Measurements from ENCODE around the gene PDK1.

Gene PDK1

DNA sequence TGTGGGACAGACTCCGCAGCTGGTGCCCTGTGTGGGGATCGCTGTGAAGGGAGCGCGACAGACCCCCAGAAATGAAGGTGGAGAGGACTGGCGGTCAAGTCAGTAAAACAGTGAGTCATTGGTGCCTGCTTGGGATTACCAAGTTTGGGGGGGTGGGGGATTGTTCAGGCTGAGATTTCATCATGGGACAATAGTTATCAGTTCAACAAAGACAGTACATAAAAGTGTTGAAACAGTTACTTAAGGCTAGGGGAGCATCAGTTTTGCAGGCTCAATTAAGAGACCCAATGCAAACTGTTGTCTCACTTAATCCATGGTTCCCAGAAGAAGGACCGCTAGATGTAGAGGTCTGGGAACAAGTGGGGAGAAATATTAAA lies 42.4 kb upstream of the PDK1 start:
- TF ChIP-seq, protein P1, sequence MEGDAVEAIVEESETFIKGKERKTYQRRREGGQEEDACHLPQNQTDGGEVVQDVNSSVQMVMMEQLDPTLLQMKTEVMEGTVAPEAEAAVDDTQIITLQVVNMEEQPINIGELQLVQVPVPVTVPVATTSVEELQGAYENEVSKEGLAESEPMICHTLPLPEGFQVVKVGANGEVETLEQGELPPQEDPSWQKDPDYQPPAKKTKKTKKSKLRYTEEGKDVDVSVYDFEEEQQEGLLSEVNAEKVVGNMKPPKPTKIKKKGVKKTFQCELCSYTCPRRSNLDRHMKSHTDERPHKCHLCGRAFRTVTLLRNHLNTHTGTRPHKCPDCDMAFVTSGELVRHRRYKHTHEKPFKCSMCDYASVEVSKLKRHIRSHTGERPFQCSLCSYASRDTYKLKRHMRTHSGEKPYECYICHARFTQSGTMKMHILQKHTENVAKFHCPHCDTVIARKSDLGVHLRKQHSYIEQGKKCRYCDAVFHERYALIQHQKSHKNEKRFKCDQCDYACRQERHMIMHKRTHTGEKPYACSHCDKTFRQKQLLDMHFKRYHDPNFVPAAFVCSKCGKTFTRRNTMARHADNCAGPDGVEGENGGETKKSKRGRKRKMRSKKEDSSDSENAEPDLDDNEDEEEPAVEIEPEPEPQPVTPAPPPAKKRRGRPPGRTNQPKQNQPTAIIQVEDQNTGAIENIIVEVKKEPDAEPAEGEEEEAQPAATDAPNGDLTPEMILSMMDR (IDR thresholded peaks at IDR 0.05; ENCODE audit: insufficient read depth, low read length, poor library complexity, severe bottlenecking) = no peak
- no peak for DNase-seq (ENCODE audit: extremely low read depth, insufficient read length)
- Histone ChIP-seq H3K36me3 (ENCODE audit: control insufficient read depth, insufficient read depth, low read length) (no peaks in the 10 kb centered on the region), H3K4me3 (replicated peaks; ENCODE audit: low read depth, low read length) (no peak overlapping the region), H3K27me3 (replicated peaks; ENCODE audit: control insufficient read depth, insufficient read depth, low read length) (no peaks in the 10 kb centered on the region)

DNA sequence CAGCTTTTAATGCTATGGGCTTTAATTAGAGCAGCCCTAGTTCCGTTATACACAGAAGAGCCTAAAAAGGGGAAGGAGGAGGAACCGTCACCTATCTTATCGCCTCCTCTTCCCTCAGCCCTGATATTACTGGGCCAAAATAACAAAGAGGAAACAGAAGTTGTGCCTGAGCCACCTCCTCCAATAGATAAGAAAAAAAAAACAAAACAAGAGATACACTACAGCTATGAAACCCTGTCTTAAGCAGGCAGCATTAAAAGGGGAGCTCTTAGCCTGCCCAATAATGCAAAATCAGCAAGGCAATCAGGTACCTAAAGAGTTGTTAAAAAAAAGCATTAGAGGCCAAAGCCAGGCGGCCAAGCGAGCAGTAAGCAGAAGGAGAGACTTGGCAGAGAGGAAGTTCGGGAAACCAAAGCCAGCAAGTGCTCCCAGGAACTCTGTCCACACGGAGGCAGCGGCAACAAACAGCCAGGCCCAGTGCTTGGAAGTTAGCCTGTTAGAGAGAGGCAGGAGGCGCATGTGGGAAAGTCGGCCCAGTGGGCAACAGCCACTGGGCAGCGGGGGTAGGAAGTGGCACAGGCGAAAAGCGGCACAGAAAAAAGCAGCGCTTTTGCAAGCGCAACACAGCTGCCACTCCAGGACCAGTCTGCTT lies 41.8 kb upstream of the PDK1 start:
- TF ChIP-seq, protein P1 (IDR thresholded peaks at IDR 0.05; ENCODE audit: insufficient read depth, low read length, poor library complexity, severe bottlenecking) = no peak
- Histone ChIP-seq H3K27me3 (replicated peaks; ENCODE audit: control insufficient read depth, insufficient read depth, low read length) (no peaks in the 10 kb centered on the region), H3K36me3 (ENCODE audit: control insufficient read depth, insufficient read depth, low read length) (no peaks in the 10 kb centered on the region), H3K4me3 (replicated peaks; ENCODE audit: low read depth, low read length) (no peak overlapping the region)
- DNase-seq (ENCODE audit: extremely low read depth, insufficient read length) = no peak

DNA sequence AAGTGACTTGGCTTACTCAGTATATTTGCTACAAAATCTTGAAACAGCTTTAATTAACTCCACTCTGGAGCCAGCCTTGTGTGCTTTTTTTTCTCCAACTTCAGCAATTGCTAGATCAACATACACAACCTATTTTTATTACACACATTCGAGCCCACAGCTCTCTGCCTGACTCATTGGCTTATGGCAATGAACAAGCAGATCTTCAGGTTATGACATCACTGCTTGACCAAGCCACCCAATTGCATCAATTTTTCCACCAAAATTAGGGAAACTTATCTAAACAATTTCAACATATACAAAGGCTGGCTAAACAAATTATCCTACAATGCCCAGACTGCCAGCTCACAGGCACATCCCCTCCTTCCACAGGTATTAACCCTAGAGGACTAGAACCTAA lies 39.6 kb upstream of the PDK1 start:
- TF ChIP-seq, protein P1 (IDR thresholded peaks at IDR 0.05; ENCODE audit: insufficient read depth, low read length, poor library complexity, severe bottlenecking) = no peak
- H3K27me3 ChIP-seq (replicated peaks; ENCODE audit: control insufficient read depth, insufficient read depth, low read length) = no peaks in the 10 kb centered on the region
- H3K4me3 ChIP-seq (replicated peaks; ENCODE audit: low read depth, low read length) = no peak overlapping the region
- DNase-seq (ENCODE audit: extremely low read depth, insufficient read length) = no peak
- no peaks in the 10 kb centered on the region for H3K36me3 ChIP-seq (ENCODE audit: control insufficient read depth, insufficient read depth, low read length)

DNA sequence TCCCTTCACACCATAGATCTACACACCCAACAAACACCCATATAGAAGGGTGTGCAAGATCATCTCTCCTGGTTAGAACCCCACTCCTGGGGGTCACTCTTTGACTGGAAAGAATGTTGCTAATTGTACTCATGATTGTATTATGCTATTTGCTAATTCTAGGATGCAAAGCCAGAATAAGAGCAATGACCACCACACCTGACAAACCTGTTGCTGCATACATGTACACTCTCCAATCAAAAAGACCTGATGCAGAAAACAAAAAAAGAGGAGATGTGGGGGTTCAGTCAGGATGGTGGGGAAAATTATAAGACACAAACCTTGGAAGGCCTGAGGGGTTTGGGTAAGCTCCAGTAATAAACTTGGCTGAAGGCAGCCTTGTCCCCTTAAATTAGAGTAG lies 36.9 kb upstream of the PDK1 start:
- H3K36me3 ChIP-seq (ENCODE audit: control insufficient read depth, insufficient read depth, low read length) = no peaks in the 10 kb centered on the region
- H3K27me3 ChIP-seq (replicated peaks; ENCODE audit: control insufficient read depth, insufficient read depth, low read length) = no peaks in the 10 kb centered on the region
- no peak for DNase-seq (ENCODE audit: extremely low read depth, insufficient read length)
- no peak overlapping the region for H3K4me3 ChIP-seq (replicated peaks; ENCODE audit: low read depth, low read length)
- TF ChIP-seq, protein P1 (IDR thresholded peaks at IDR 0.05; ENCODE audit: insufficient read depth, low read length, poor library complexity, severe bottlenecking) = no peak

DNA sequence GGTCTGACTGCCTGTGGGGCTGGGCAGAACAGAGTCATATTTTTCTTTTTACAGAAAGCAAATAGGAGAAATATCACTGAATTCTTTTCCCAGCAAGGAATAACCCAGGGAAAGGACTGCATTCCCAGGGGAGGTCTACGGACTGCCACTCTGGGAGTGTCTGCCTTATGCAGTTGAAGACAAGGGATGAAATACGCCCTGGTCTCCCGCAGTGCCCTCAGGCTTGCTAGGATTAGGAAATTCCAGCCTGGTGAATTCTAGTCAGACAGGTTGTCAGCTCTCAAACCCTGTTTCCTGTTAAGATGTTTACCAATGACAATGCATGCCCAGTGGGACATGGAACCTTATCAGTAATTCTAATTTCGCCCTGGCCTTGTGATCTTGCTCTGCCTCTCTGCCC lies 30.3 kb upstream of the PDK1 start:
- Histone ChIP-seq H3K36me3 (ENCODE audit: control insufficient read depth, insufficient read depth, low read length) (no peaks in the 10 kb centered on the region), H3K4me3 (replicated peaks; ENCODE audit: low read depth, low read length) (no peak overlapping the region)
- no peak for DNase-seq (ENCODE audit: extremely low read depth, insufficient read length)

More for the DNA sequence above, 30.3 kb upstream of the PDK1 start:
- no peaks in the 10 kb centered on the region for H3K27me3 ChIP-seq (replicated peaks; ENCODE audit: control insufficient read depth, insufficient read depth, low read length)
- TF ChIP-seq, protein P1 (IDR thresholded peaks at IDR 0.05; ENCODE audit: insufficient read depth, low read length, poor library complexity, severe bottlenecking) = no peak

Measured in GM06990 (cell line).